ENCODE results near the gene CHN2. TPM values are rescaled to one million over a fixed set of nuclear protein-coding genes. Genes with fewer than 3 reads are reported as not detected.

Gene CHN2
- total RNA-seq, 1 donor from 2014 or later, result 36.1 TPM

DNA sequence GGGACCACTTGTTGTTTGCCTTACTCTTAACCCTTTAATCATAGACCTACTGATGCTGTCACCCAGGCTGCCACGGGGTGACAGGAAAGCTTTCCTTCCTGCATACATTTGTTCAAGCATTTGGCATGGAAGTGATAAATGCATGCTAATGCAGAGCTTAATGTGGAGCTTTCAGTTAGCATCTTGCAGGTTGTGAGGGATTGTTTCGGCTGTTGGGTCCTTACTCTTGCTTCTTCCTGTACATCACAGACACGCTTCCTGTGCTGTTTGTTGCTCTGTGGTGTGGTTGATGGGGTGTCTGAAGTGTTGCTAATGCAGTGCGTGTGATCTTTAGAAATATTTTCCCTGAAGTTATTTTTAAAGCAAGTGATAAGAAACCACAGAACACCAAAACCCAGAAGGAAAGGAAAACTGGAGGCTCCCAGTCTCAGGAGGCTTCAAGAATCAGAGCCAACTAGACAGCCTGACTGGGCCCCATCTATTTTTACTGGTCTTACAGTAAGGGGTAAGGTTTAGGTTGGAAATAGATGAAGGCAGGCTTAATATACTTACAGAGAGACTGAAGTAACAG is 143.1 kb downstream of the CHN2 start:
- Histone ChIP-seq H3K36me3 (no peaks in the 10 kb centered on the region), H3K4me3 (no peak overlapping the region), H3K9me3 (replicated peaks) (no peaks in the 10 kb centered on the region), H3K27me3 (ENCODE audit: low read depth) (no peaks in the 10 kb centered on the region), H3K4me1 (peaks cover 21% of the 10 kb centered on the region), H3K27ac (replicated peaks) (no peak overlapping the region)
- intact Hi-C loops (cut with micrococcal nuclease), result no loop called here
- DNase-seq, result no peak
- TF ChIP-seq, protein P1, sequence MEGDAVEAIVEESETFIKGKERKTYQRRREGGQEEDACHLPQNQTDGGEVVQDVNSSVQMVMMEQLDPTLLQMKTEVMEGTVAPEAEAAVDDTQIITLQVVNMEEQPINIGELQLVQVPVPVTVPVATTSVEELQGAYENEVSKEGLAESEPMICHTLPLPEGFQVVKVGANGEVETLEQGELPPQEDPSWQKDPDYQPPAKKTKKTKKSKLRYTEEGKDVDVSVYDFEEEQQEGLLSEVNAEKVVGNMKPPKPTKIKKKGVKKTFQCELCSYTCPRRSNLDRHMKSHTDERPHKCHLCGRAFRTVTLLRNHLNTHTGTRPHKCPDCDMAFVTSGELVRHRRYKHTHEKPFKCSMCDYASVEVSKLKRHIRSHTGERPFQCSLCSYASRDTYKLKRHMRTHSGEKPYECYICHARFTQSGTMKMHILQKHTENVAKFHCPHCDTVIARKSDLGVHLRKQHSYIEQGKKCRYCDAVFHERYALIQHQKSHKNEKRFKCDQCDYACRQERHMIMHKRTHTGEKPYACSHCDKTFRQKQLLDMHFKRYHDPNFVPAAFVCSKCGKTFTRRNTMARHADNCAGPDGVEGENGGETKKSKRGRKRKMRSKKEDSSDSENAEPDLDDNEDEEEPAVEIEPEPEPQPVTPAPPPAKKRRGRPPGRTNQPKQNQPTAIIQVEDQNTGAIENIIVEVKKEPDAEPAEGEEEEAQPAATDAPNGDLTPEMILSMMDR (IDR thresholded peaks at IDR 0.05; ENCODE audit: borderline replicate concordance), result no peak

DNA sequence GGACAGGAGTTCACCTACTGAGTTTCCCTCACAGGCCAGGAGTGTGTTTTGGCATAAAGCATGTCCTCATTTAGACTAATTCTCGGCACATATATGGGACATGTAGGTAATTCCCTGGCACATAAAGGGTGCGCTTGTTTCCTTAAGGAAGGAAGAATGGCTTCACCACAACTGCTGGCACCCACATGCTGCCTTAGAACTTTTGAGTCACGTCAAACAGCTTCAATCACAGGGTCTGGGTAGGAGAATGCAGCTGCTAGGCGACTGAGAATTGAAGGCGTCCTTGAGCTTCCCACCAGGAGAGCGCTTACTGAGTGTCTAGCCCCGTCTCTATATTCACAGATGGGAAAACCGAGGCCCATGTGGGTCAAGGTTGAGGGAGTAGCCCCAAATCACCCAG is 146.1 kb downstream of the CHN2 start:
- TF ChIP-seq, protein P1 (IDR thresholded peaks at IDR 0.05; ENCODE audit: borderline replicate concordance), result no peak

DNA sequence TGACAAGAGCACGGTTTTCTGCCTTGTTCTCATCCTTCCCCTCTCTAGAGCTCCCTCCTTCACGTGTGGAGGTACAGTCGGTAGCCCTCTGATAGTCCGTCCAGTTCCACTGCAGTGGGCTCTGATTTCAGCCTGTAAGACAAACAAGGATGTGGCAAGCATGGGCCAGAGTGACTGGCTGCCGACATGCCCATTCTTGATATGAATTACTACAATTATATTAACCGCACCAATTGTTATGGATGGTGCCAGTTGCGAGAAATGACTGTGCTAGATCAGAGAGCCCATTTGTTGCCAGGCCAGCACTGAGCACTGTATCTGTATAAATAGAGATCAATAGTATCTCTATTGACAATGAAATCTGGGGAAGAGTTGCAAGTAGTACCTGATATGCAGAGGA is 146.6 kb downstream of the CHN2 start:
- Histone ChIP-seq H3K4me1 (peaks cover 21% of the 10 kb centered on the region), H3K27me3 (ENCODE audit: low read depth) (no peaks in the 10 kb centered on the region), H3K27ac (replicated peaks) (no peak overlapping the region), H3K36me3 (no peaks in the 10 kb centered on the region), H3K4me3 (no peak overlapping the region), H3K9me3 (replicated peaks) (no peaks in the 10 kb centered on the region)
- no peak for DNase-seq
- intact Hi-C loops (cut with micrococcal nuclease), result no loop called here
- TF ChIP-seq, protein P1 (IDR thresholded peaks at IDR 0.05; ENCODE audit: borderline replicate concordance), result no peak

More for the DNA sequence above, 146.1 kb downstream of the CHN2 start:
- Histone ChIP-seq H3K27ac (replicated peaks) (no peak overlapping the region), H3K4me3 (no peak overlapping the region), H3K36me3 (no peaks in the 10 kb centered on the region), H3K9me3 (replicated peaks) (no peaks in the 10 kb centered on the region), H3K27me3 (ENCODE audit: low read depth) (no peaks in the 10 kb centered on the region), H3K4me1 (peaks cover 21% of the 10 kb centered on the region)
- DNase-seq, result no peak
- intact Hi-C loops (cut with micrococcal nuclease), result no loop called here

DNA sequence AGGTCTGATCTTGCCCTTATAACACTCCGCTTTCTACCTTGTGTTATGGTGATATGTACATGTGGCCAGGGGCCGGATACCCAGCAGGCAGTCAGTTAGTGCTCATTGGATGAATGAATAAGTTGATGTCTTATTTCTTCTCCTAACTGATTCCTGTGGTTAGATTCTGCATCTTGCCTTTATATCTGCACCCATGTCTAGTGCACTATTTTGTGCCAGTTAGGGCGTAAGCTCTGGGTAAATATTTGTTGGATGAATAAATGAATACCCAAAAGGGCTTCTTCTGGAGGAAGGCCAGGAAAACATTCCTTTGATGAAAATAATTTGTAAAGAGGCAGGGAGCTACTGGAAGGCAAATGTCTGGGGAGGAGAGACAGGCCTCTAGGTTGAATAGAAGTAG is 148.2 kb downstream of the CHN2 start:
- Histone ChIP-seq H3K36me3 (no peaks in the 10 kb centered on the region), H3K9me3 (replicated peaks) (no peaks in the 10 kb centered on the region), H3K4me1 (peaks cover 10% of the 10 kb centered on the region), H3K4me3 (no peak overlapping the region), H3K27ac (replicated peaks) (no peak overlapping the region), H3K27me3 (ENCODE audit: low read depth) (no peaks in the 10 kb centered on the region)
- TF ChIP-seq, protein P1 (IDR thresholded peaks at IDR 0.05; ENCODE audit: borderline replicate concordance), result no peak
- DNase-seq, result no peak
- intact Hi-C loops (cut with micrococcal nuclease), result no loop called here

DNA sequence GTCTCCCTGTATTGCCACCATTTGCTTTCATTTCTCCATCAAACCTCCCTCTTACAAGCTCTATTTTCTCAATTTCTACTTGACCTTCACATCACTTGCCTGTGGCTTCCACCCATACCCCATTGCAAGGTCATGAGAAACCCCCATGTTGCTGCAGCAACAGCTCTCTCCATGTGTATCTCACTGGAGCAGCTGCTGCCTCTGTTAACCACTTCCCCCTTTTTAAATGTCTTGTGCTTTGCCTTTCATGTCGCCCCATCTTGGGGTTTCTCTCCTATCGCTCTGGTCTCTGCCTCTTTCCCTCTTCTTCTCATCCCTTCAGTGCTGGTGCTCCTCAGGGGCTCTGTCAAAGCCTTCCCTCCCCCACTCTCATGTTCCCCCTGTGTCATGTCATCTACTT is 148.8 kb downstream of the CHN2 start:
- no peak overlapping the region for H3K27ac ChIP-seq (replicated peaks)
- no peaks in the 10 kb centered on the region for H3K36me3 ChIP-seq
- no peaks in the 10 kb centered on the region for H3K9me3 ChIP-seq (replicated peaks)
- TF ChIP-seq, protein P1 (IDR thresholded peaks at IDR 0.05; ENCODE audit: borderline replicate concordance), result no peak
- peaks cover 7% of the 10 kb centered on the region for H3K4me1 ChIP-seq
- DNase-seq, result no peak
- intact Hi-C loops (cut with micrococcal nuclease), result no loop called here
- no peaks in the 10 kb centered on the region for H3K27me3 ChIP-seq (ENCODE audit: low read depth)
- no peak overlapping the region for H3K4me3 ChIP-seq
